Caco-2 (cell line): ENCODE results near the gene NT5DC1. TPM values are rescaled to one million over a fixed set of nuclear protein-coding genes. Genes with fewer than 3 reads are reported as not detected.
A peak's percentile ranks its signal among the peaks of the same experiment; 100 is the strongest.

ENCODE experiments used
- BruUV-seq: library from RNA; stranded (reverse); fragments of 400-500 nt; replicated peaks from 2 replicates; lab custom pipeline; 2021; lab: Mats Ljungman, UMichigan
- CTCF ChIA-PET: fragments of 300-600 bp; sonication (Branson Sonifier 250); formaldehyde crosslinking; loops from one replicate; lab custom pipeline; 2022; ENCODE audit warnings: antibody characterized with exemption; lab: Charles Lee
- POLR2A ChIA-PET: fragments of 300-600 bp; sonication (Branson Sonifier 250); formaldehyde crosslinking; loops from one replicate; lab custom pipeline; 2022; ENCODE audit warnings: antibody characterized with exemption; lab: Charles Lee
- DNase-seq, 2 experiments: peaks; one replicate each; pipeline versions ENCODE4 v3.0.0 to v3.0.0-alpha.2; 2020 to 2022
- H3K27me3 ChIP-seq: replicated peaks from 2 replicates; pipeline ENCODE4 v1.6.0; 2011; ENCODE audit warnings: low read length; ENCODE audit not compliant: control insufficient read depth, insufficient read depth
- H3K36me3 ChIP-seq: 2 replicates; pipeline ENCODE4 v1.5.1; 2011; ENCODE audit warnings: low read length; ENCODE audit not compliant: control insufficient read depth, insufficient read depth
- H3K4me1 ChIP-seq: fragments of 250-450 bp; sonication (Bioruptor Pico); 2 replicates; pipeline ENCODE4 v1.5.1; 2020; ENCODE audit warnings: mild to moderate bottlenecking
- H3K4me3 ChIP-seq: 2 replicates; pipeline ENCODE4 v1.5.1; 2011; ENCODE audit warnings: low read depth, mild to moderate bottlenecking, control low read depth, low read length
- H3K9me3 ChIP-seq: fragments of 250-450 bp; sonication (Bioruptor Pico); 2 replicates; pipeline ENCODE4 v1.5.1; 2020; ENCODE audit warnings: mild to moderate bottlenecking, moderate library complexity
- H3K27ac Mint-ChIP-seq: one replicate; pipeline ENCODE4 v1.8.0; 2022; ENCODE audit warnings: mixed read lengths; ENCODE audit not compliant: unreplicated experiment
- H3K27me3 Mint-ChIP-seq: one replicate; pipeline ENCODE4 v1.8.0; 2022; ENCODE audit warnings: mixed read lengths; ENCODE audit not compliant: insufficient read depth, unreplicated experiment
- H3K36me3 Mint-ChIP-seq: one replicate; pipeline ENCODE4 v1.8.0; 2022; ENCODE audit warnings: mild to moderate bottlenecking, mixed read lengths; ENCODE audit not compliant: insufficient read depth, unreplicated experiment
- H3K4me1 Mint-ChIP-seq: one replicate; pipeline ENCODE4 v1.8.0; 2022; ENCODE audit warnings: low read depth, mixed read lengths; ENCODE audit not compliant: unreplicated experiment
- H3K4me3 Mint-ChIP-seq: one replicate; pipeline ENCODE4 v1.8.0; 2022; ENCODE audit warnings: mild to moderate bottlenecking, moderate library complexity, mixed read lengths; ENCODE audit not compliant: unreplicated experiment
- H3K9me3 Mint-ChIP-seq: one replicate; pipeline ENCODE4 v1.8.0; 2022; ENCODE audit warnings: mixed read lengths; ENCODE audit not compliant: unreplicated experiment
- CTCF ChIP-seq, 2 experiments: fragments of 200-600 bp in 1 of 2; IDR thresholded peaks; 1 replicate in 1 of 2; 2 replicates in 1 of 2; pipeline versions ENCODE4 v1.5.1 to v1.8.0; 2011 to 2022; ENCODE audit warnings: antibody characterized with exemption in 1 of 2, control low read depth in 1 of 2, inconsistent platforms in 1 of 2, low read depth in 1 of 2, low read length in 1 of 2, mild to moderate bottlenecking in 1 of 2, moderate library complexity in 1 of 2; ENCODE audit not compliant: insufficient read depth in 1 of 2, severe bottlenecking in 1 of 2, unreplicated experiment in 1 of 2
- intact Hi-C: fragments of 100-400 bp; cut with micrococcal nuclease; formaldehyde crosslinking; loops from one replicate; pipeline ENCODE4 v1.10.0; 2022; ENCODE audit not compliant: unreplicated experiment
- total RNA-seq: library from RNA; stranded (reverse); gene quantifications from 2 replicates; pipeline ENCODE4 v1.2.3, GENCODE V29; 2022

NT5DC1 gene
- total RNA-seq, 1 experiment from 2014 or later: 54.3 TPM

- Histone ChIP-seq H3K9me3 (no peaks in the 10 kb centered on the region), H3K36me3 (no peaks in the 10 kb centered on the region), H3K27me3 (no peaks in the 10 kb centered on the region), H3K4me1 (peaks cover 11% of the 10 kb centered on the region; the same call in 1 of the 2 replicates), H3K4me3 (no peak overlapping the region)
- Mint-ChIP-seq H3K9me3 (no peaks in the 10 kb centered on the region), H3K27ac (no peak overlapping the region), H3K36me3 (peaks cover 6% of the 10 kb centered on the region), H3K4me3 (peak overlapping the region; percentile 53), H3K4me1 (peaks cover 19% of the 10 kb centered on the region), H3K27me3 (no peaks in the 10 kb centered on the region)
- intact Hi-C loops: no loop called here
- no peak for DNase-seq
- POLR2A ChIA-PET: no interaction called here
- BruUV-seq: no TSS peak
- CTCF ChIA-PET: interaction anchor here (1.8 kb wide), 1 partner anchor 9 kb away, joined by 4 read pairs; no protein-coding TSS in a partner anchor
- no peak for TF ChIP-seq CTCF (IDR thresholded peaks at IDR 0.05; ENCODE audit: insufficient read depth in 1 of 2, low read depth in 1 of 2, low read length in 1 of 2, severe bottlenecking in 1 of 2, unreplicated experiment in 1 of 2)
These were observed 2.2 kb downstream of the NT5DC1 start for GRCh38 chr6:116102873-116103272.

- peaks cover 15% of the 10 kb centered on the region for H3K36me3 Mint-ChIP-seq
- H3K4me3 Mint-ChIP-seq: no peak overlapping the region
These were observed 4.0 kb downstream of the NT5DC1 start for GRCh38 chr6:116104636-116105035.

GRCh38 chr6:116105247-116105646 is 4.6 kb downstream of the NT5DC1 start:
- no peak for DNase-seq
- peaks cover 11% of the 10 kb centered on the region; the same call in 1 of the 2 replicates for H3K4me1 ChIP-seq
- intact Hi-C loops: no loop called here
- H3K36me3 ChIP-seq: no peaks in the 10 kb centered on the region
- H3K27me3 ChIP-seq: no peaks in the 10 kb centered on the region
- BruUV-seq: no TSS peak
- H3K4me3 ChIP-seq: no peak overlapping the region
- POLR2A ChIA-PET: no interaction called here
- Mint-ChIP-seq H3K4me3 (no peak overlapping the region), H3K9me3 (no peaks in the 10 kb centered on the region), H3K4me1 (peaks cover 19% of the 10 kb centered on the region), H3K36me3 (peaks cover 18% of the 10 kb centered on the region), H3K27ac (no peak overlapping the region), H3K27me3 (no peaks in the 10 kb centered on the region)
- no peak for TF ChIP-seq CTCF (IDR thresholded peaks at IDR 0.05; ENCODE audit: insufficient read depth in 1 of 2, low read depth in 1 of 2, low read length in 1 of 2, severe bottlenecking in 1 of 2, unreplicated experiment in 1 of 2)
- H3K9me3 ChIP-seq: no peaks in the 10 kb centered on the region
- CTCF ChIA-PET: no interaction called here

More at GRCh38 chr6:116104636-116105035, 4.0 kb downstream of the NT5DC1 start:
- H3K9me3 ChIP-seq: no peaks in the 10 kb centered on the region
- Mint-ChIP-seq H3K9me3 (no peaks in the 10 kb centered on the region), H3K27ac (no peak overlapping the region), H3K27me3 (no peaks in the 10 kb centered on the region), H3K4me1 (peaks cover 19% of the 10 kb centered on the region)
- ChIA-PET POLR2A (no interaction called here), CTCF (no interaction called here)
- no TSS peak for BruUV-seq
- H3K36me3 ChIP-seq: no peaks in the 10 kb centered on the region
- no peak overlapping the region for H3K4me3 ChIP-seq
- intact Hi-C loops: no loop called here
- H3K27me3 ChIP-seq: no peaks in the 10 kb centered on the region
- DNase-seq: no peak
- TF ChIP-seq CTCF (IDR thresholded peaks at IDR 0.05; ENCODE audit: insufficient read depth in 1 of 2, low read depth in 1 of 2, low read length in 1 of 2, severe bottlenecking in 1 of 2, unreplicated experiment in 1 of 2): no peak
- H3K4me1 ChIP-seq: peaks cover 11% of the 10 kb centered on the region; the same call in 1 of the 2 replicates
